Breast epithelium (tissue), 4 donors: Measurements from ENCODE around the gene ADGRB2. TPM values are rescaled to one million over a fixed set of nuclear protein-coding genes. Genes with fewer than 3 reads are reported as not detected.

Experiments used
- DNase-seq, 2 donors: peaks; one replicate each; pipeline ENCODE4 v3.0.0-alpha.2; 2019; ENCODE audit warnings: low spot score in 2 of 2
- H3K27ac ChIP-seq, 2 donors: fragments of 200-600 bp; sonication (generic) in 1 of 2; one replicate each; pipeline ENCODE4 v1.5.1; 2016 to 2019; ENCODE audit warnings: mild to moderate bottlenecking in 1 of 2
- H3K27me3 ChIP-seq, 2 donors: fragments of 200-600 bp; sonication (generic) in 1 of 2; one replicate each; pipeline versions ENCODE4 v1.5.1 to v1.6.0; 2017 to 2019; ENCODE audit warnings: control low read depth in 1 of 2, mild to moderate bottlenecking in 1 of 2
- H3K36me3 ChIP-seq: fragments of 200-600 bp; one replicate; pipeline ENCODE4 v1.5.1; 2019
- H3K4me1 ChIP-seq, 2 donors: fragments of 200-600 bp; sonication (generic); one replicate each; pipeline ENCODE4 v1.5.1; 2016 to 2019; ENCODE audit warnings: control low read depth in 1 of 2
- H3K4me3 ChIP-seq, 3 donors: fragments of 200-600 bp; sonication (generic); 1 replicate in 2 of 3; 2 replicates in 1 of 3; pipeline ENCODE4 v1.5.1; 2016 to 2019; ENCODE audit warnings: mild to moderate bottlenecking in 3 of 3, moderate library complexity in 2 of 3
- H3K9me3 ChIP-seq, 2 donors: fragments of 200-600 bp; sonication (generic) in 1 of 2; one replicate each; pipeline ENCODE4 v1.5.1; 2016 to 2019; ENCODE audit warnings: control low read depth in 1 of 2
- POLR2A ChIP-seq: fragments of 450-650 bp; IDR thresholded peaks from one replicate; pipeline ENCODE4 v1.6.1; 2016; ENCODE audit warnings: antibody characterized with exemption, mild to moderate bottlenecking, moderate library complexity
- POLR2AphosphoS5 ChIP-seq, 3 donors: sonication (generic); formaldehyde crosslinking; IDR thresholded peaks; one replicate each; pipeline ENCODE4 v1.6.1; 2017; ENCODE audit warnings: antibody characterized with exemption in 3 of 3
- intact Hi-C: fragments of 100-400 bp; cut with DNase I; formaldehyde crosslinking; loops from one replicate; pipeline ENCODE4 v1.15.1; 2023; ENCODE audit warnings: low total_unique reads
- total RNA-seq, 3 donors: library from RNA; depleted of rRNA; stranded (reverse); fragments of >200 nt; gene quantifications; one replicate each; pipeline ENCODE4 v1.1.0, GENCODE V29; 2016
- TF ChIP-seq, protein P1 (sequence below), 3 donors: fragments of 450-650 bp; IDR thresholded peaks; one replicate each; pipeline ENCODE4 v1.5.1; 2016 to 2017; ENCODE audit warnings: antibody characterized with exemption in 3 of 3, mild to moderate bottlenecking in 3 of 3, moderate library complexity in 3 of 3

The ADGRB2 gene
- total RNA-seq, 3 donors from 2014 or later = 1.3 to 4.9 (median 2.9) TPM

DNA sequence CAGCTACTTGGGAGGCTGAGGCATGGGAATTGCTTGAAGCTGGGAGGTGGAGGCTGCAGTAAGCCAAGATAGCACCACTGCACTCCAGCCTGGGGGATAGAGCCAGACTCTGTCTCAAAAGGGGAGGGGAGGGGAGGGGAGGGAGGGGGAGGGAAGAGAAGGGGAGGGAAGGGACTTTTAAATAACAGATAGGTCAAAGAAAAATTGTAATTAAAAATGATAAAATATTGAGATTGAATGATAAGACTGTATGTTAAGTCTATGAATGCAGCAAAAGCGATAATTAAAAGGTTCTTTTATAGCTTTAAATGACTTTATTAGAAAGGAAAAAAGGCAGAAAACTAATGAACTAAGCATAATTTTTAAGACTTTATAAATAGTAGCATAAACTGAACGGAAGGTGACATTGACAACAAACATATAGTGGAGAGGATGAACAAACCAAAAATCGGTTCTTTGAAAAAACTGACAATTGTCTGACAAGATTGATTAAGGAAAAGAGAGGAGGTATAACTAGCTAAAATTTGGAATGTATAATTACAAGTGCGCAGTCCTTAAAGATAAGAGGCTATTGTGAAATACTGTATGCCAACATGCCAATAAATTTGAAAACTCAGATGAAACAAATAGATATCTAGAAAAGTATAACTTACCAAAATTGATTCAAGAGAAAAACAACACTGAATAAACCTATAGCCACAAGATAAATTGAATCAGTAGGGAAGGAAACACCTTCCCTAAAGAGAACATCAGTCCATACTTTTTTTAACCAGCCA lies 43.3 kb upstream of the ADGRB2 start:
- intact Hi-C loops = no loop called here

DNA sequence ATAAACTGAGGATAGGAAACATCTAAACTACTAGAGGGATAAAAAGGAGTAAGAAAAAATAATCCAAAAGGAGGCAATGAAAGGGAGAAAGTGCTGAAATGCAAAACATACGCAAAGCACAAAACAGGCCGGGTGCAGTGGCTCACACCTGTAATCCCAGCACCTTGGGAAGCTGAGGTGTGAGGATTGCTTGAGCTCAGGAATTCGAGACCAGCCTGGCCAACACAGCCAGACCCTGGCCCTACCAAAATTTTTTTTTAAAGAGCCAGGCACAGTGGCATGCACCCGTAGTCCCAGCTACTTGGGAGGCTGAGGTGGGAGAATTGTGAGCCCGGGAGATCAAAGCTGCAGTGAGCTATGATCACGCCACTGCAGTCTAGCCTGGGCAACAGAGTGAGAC lies 41.2 kb upstream of the ADGRB2 start:
- H3K9me3 ChIP-seq = no peaks in the 10 kb centered on the region
- no peaks in the 10 kb centered on the region for H3K36me3 ChIP-seq
- no peak for DNase-seq
- H3K4me3 ChIP-seq = no peak overlapping the region
- no peaks in the 10 kb centered on the region for H3K27me3 ChIP-seq
- intact Hi-C loops = no loop called here
- H3K27ac ChIP-seq = no peak overlapping the region
- TF ChIP-seq, protein P1, sequence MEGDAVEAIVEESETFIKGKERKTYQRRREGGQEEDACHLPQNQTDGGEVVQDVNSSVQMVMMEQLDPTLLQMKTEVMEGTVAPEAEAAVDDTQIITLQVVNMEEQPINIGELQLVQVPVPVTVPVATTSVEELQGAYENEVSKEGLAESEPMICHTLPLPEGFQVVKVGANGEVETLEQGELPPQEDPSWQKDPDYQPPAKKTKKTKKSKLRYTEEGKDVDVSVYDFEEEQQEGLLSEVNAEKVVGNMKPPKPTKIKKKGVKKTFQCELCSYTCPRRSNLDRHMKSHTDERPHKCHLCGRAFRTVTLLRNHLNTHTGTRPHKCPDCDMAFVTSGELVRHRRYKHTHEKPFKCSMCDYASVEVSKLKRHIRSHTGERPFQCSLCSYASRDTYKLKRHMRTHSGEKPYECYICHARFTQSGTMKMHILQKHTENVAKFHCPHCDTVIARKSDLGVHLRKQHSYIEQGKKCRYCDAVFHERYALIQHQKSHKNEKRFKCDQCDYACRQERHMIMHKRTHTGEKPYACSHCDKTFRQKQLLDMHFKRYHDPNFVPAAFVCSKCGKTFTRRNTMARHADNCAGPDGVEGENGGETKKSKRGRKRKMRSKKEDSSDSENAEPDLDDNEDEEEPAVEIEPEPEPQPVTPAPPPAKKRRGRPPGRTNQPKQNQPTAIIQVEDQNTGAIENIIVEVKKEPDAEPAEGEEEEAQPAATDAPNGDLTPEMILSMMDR (IDR thresholded peaks at IDR 0.05) = no peak
- TF ChIP-seq POLR2A = no peak
- TF ChIP-seq POLR2AphosphoS5 (IDR thresholded peaks at IDR 0.05) = no peak
- no peaks in the 10 kb centered on the region for H3K4me1 ChIP-seq

More for the DNA sequence above, 43.3 kb upstream of the ADGRB2 start:
- TF ChIP-seq, protein P1 (IDR thresholded peaks at IDR 0.05) = no peak
- TF ChIP-seq POLR2A (no peak), POLR2AphosphoS5 (IDR thresholded peaks at IDR 0.05) (no peak)
- H3K4me1 ChIP-seq = no peaks in the 10 kb centered on the region
- no peak overlapping the region for H3K27ac ChIP-seq
- H3K4me3 ChIP-seq = no peak overlapping the region
- DNase-seq = no peak
- H3K27me3 ChIP-seq = no peaks in the 10 kb centered on the region
- H3K36me3 ChIP-seq = no peaks in the 10 kb centered on the region
- no peaks in the 10 kb centered on the region for H3K9me3 ChIP-seq

DNA sequence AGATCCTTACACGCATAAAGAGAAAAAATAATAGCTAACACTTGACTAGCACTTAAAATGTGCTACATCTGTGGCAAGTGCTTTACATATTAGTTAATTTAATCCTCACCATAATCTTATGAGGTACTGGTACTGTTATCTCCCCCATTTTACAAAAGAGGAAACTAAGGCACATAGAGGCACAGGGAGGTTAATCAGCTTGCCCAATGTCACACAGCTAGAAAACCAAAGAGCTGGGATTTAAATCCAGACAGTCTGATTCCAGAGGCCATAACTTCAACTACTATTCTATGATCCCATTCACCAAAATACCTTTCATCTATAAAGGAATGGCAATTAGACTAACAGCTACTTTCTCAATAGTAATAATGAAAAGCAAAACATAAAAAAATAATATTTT lies 40.0 kb upstream of the ADGRB2 start:
- intact Hi-C loops = no loop called here
- no peak for DNase-seq

DNA sequence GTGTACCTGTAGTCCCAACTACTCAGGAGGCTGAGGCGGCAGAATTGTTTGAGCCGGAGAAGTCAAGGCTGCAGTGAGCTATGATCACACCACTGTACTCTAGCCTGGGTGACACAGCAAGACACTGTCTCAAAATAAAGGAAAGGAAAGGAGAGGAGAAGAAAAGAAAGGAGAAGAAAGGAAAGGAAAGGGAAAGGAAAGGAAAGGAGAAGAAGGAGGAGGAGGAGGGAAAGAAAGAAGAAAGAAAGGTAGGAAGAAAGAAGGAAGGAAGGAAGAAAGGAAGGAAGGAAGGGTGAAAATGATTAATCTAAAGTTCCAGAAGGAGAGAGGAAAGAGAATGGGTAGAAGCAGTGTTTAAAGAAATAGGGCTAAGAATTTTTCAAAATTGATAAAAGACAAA lies 39.5 kb upstream of the ADGRB2 start:
- Histone ChIP-seq H3K36me3 (no peaks in the 10 kb centered on the region), H3K9me3 (no peaks in the 10 kb centered on the region), H3K4me3 (no peak overlapping the region), H3K27me3 (no peaks in the 10 kb centered on the region), H3K27ac (no peak overlapping the region), H3K4me1 (no peaks in the 10 kb centered on the region)
- TF ChIP-seq, protein P1 (IDR thresholded peaks at IDR 0.05) = no peak
- TF ChIP-seq POLR2AphosphoS5 (IDR thresholded peaks at IDR 0.05) (no peak), POLR2A (no peak)
- DNase-seq = no peak
- intact Hi-C loops = no loop called here

More for the DNA sequence above, 40.0 kb upstream of the ADGRB2 start:
- H3K9me3 ChIP-seq = no peaks in the 10 kb centered on the region
- no peaks in the 10 kb centered on the region for H3K36me3 ChIP-seq
- H3K27me3 ChIP-seq = no peaks in the 10 kb centered on the region
- no peak overlapping the region for H3K27ac ChIP-seq
- no peaks in the 10 kb centered on the region for H3K4me1 ChIP-seq
- H3K4me3 ChIP-seq = no peak overlapping the region
- TF ChIP-seq POLR2AphosphoS5 (IDR thresholded peaks at IDR 0.05) (no peak), POLR2A (no peak)

DNA sequence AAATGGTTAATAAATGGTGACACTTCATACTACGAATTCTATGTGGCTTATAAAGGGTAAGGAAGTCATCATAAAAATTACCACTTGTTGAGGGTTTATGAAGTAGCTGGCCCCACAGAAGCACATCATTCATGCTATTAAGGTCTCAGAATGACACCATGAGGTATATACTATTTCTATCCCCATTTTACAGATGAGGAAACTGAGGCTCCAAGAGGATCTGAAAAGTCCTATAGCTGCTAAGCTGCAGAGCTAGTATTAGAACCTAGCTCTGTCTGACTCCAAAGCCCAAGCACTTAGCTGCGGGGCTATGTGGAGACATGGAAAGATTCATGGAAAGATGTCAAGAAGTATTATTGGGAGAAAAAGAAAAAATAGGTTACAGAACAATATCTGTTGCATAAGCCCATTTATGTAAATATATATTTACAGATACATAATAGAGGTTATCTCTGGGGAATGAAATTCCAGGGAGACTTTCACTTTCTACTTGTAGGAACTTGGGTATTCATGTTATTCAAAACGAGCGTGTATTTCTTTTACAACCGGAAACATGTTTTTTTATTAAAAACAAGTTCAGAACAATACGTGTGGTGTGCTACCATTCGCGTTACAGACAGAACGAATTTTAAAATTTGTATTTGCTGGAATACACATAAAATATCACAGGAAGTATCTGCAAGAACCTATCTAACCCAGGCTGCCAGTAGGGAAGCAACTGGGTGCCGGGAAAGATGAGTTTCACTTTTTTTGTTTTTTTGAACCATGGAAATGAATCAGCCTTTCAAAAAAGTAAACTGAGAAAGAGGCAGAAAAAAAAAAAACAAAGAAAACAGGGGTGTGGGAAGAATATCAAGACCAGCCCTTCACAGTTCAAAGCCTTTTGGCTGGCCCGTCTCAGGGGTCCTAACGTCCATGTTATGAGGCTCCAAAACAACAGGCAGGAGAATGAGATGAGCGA lies 38.3 kb upstream of the ADGRB2 start:
- peaks cover 0 to 2% of the 10 kb centered on the region in 2 donors for H3K4me1 ChIP-seq
- no peak for TF ChIP-seq POLR2AphosphoS5 (IDR thresholded peaks at IDR 0.05)
- no peak for TF ChIP-seq POLR2A
- TF ChIP-seq, protein P1 (IDR thresholded peaks at IDR 0.05) = no peak
- peak overlapping the region in 1 of 2 donors; percentile 26 for H3K27ac ChIP-seq
- H3K4me3 ChIP-seq = peak overlapping the region in 2 of 3 donors; percentile 24 to 50
- no peak for DNase-seq
- no peaks in the 10 kb centered on the region for H3K27me3 ChIP-seq
- H3K9me3 ChIP-seq = no peaks in the 10 kb centered on the region
- H3K36me3 ChIP-seq = no peaks in the 10 kb centered on the region
- intact Hi-C loops = no loop called here
